Astrocyte (in vitro differentiated cells and primary cell): ENCODE data around the gene CDC16. TPM values are rescaled to one million over a fixed set of nuclear protein-coding genes. Genes with fewer than 3 reads are reported as not detected.

Experiments used
- DNase-seq: peaks from one replicate; pipeline ENCODE4 v3.0.0-alpha.2; 2010; ENCODE audit warnings: low read depth
- FAIRE-seq: peaks from 2 replicates; lab custom pipeline; 2011; peaks lifted over from hg19 to GRCh38; lab: Jason Lieb, UNC
- H2AFZ ChIP-seq: 2 replicates; pipeline ENCODE4 v1.6.0; 2012; ENCODE audit warnings: low read depth, low read length, inconsistent platforms
- H3K27ac ChIP-seq: 2 replicates; pipeline ENCODE4 v1.5.1; 2011; ENCODE audit warnings: low read depth, low read length, inconsistent platforms
- H3K27me3 ChIP-seq: 2 replicates; pipeline ENCODE4 v1.6.0; 2011; ENCODE audit warnings: low read length, inconsistent platforms; ENCODE audit not compliant: insufficient read depth
- H3K36me3 ChIP-seq: 2 replicates; pipeline ENCODE4 v1.5.1; 2011; ENCODE audit warnings: low read length, inconsistent platforms; ENCODE audit not compliant: insufficient read depth
- H3K4me1 ChIP-seq: 2 replicates; pipeline ENCODE4 v1.5.1; 2011; ENCODE audit warnings: low read length, inconsistent platforms; ENCODE audit not compliant: insufficient read depth
- H3K4me2 ChIP-seq: 2 replicates; pipeline ENCODE4 v1.6.0; 2012; ENCODE audit warnings: low read length, inconsistent platforms
- H3K4me3 ChIP-seq: 2 replicates; pipeline ENCODE4 v1.5.1; 2011; ENCODE audit warnings: low read depth, mild to moderate bottlenecking, low read length, inconsistent platforms; ENCODE audit not compliant: insufficient read depth
- H3K79me2 ChIP-seq: 2 replicates; pipeline ENCODE4 v1.6.0; 2012; ENCODE audit warnings: mild to moderate bottlenecking, low read length, inconsistent platforms; ENCODE audit not compliant: insufficient read depth
- H3K9ac ChIP-seq: 2 replicates; pipeline ENCODE4 v1.6.0; 2012; ENCODE audit warnings: mild to moderate bottlenecking, low read length, inconsistent platforms
- H3K9me3 ChIP-seq: 2 replicates; pipeline ENCODE4 v1.5.1; 2012; ENCODE audit warnings: low read depth, mild to moderate bottlenecking, low read length, inconsistent platforms; ENCODE audit not compliant: insufficient read depth
- H4K20me1 ChIP-seq: 2 replicates; pipeline ENCODE4 v1.6.0; 2012; ENCODE audit warnings: low read length, inconsistent platforms; ENCODE audit not compliant: insufficient read depth
- H3K27ac Mint-ChIP-seq: one replicate; pipeline ENCODE4 v1.8.0; 2021; ENCODE audit warnings: mild to moderate bottlenecking, mixed read lengths; ENCODE audit not compliant: unreplicated experiment
- H3K27me3 Mint-ChIP-seq: one replicate; pipeline ENCODE4 v1.8.0; 2021; ENCODE audit warnings: low read depth, mixed read lengths; ENCODE audit not compliant: unreplicated experiment
- H3K36me3 Mint-ChIP-seq: one replicate; pipeline ENCODE4 v1.8.0; 2021; ENCODE audit warnings: low read depth, mixed read lengths; ENCODE audit not compliant: unreplicated experiment
- H3K4me1 Mint-ChIP-seq: one replicate; pipeline ENCODE4 v1.8.0; 2021; ENCODE audit warnings: low read depth, mixed read lengths; ENCODE audit not compliant: unreplicated experiment
- H3K4me3 Mint-ChIP-seq: one replicate; pipeline ENCODE4 v1.8.0; 2021; ENCODE audit warnings: mild to moderate bottlenecking, moderate library complexity, mixed read lengths; ENCODE audit not compliant: unreplicated experiment
- H3K9me3 Mint-ChIP-seq: one replicate; pipeline ENCODE4 v1.8.0; 2021; ENCODE audit warnings: mild to moderate bottlenecking, mixed read lengths; ENCODE audit not compliant: unreplicated experiment
- EZH2 ChIP-seq: IDR thresholded peaks from 2 replicates; pipeline ENCODE4 v1.6.1; 2012; ENCODE audit warnings: mild to moderate bottlenecking, low read length, inconsistent platforms; ENCODE audit not compliant: insufficient read depth
- total RNA-seq: library from RNA; stranded (reverse); gene quantifications from 2 replicates; pipeline ENCODE4 v1.2.1, GENCODE V29; 2021
- TF ChIP-seq, protein P1 (sequence below): IDR thresholded peaks from 2 replicates; pipeline ENCODE4 v1.5.1; 2011; ENCODE audit warnings: low read depth, mild to moderate bottlenecking, inconsistent platforms, low read length, moderate library complexity; ENCODE audit not compliant: insufficient read depth

The CDC16 gene
- total RNA-seq, 1 donor from 2014 or later, result 77.0 TPM

DNA sequence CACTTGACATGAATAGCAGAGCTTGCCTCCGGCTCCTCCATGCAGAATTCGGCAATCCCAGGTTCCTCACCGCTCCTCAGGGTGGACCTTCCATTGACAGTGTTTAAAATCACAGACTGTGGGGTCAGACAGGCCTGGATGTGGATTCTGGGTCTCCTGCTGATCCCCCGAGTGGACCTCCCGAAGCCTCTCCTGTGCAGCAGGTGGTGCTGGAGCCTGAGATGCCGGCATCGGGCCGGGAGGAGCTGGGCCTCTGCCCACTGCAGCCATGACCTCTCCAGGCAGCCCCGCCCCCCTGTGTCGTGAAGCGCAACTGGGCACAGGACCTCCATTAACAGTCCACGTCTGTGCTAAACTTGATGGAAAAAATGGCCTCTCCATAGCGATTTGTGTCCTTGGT is 10.5 kb upstream of the CDC16 start:
- Mint-ChIP-seq H3K9me3 (no peaks in the 10 kb centered on the region), H3K36me3 (no peaks in the 10 kb centered on the region), H3K4me3 (no peak overlapping the region), H3K27ac (no peak overlapping the region), H3K4me1 (peaks cover 8% of the 10 kb centered on the region), H3K27me3 (peaks cover 1% of the 10 kb centered on the region)
- Histone ChIP-seq H3K9me3 (no peaks in the 10 kb centered on the region), H3K9ac (no peak overlapping the region), H3K27me3 (peaks cover 6% of the 10 kb centered on the region), H3K36me3 (no peaks in the 10 kb centered on the region), H3K4me3 (no peak overlapping the region), H3K79me2 (no peaks in the 10 kb centered on the region), H2AFZ (no peak overlapping the region), H3K27ac (no peak overlapping the region), H3K4me1 (peaks cover 2% of the 10 kb centered on the region), H3K4me2 (no peak overlapping the region), H4K20me1 (no peaks in the 10 kb centered on the region)
- FAIRE-seq (no peak), DNase-seq (no peak)
- TF ChIP-seq, protein P1, sequence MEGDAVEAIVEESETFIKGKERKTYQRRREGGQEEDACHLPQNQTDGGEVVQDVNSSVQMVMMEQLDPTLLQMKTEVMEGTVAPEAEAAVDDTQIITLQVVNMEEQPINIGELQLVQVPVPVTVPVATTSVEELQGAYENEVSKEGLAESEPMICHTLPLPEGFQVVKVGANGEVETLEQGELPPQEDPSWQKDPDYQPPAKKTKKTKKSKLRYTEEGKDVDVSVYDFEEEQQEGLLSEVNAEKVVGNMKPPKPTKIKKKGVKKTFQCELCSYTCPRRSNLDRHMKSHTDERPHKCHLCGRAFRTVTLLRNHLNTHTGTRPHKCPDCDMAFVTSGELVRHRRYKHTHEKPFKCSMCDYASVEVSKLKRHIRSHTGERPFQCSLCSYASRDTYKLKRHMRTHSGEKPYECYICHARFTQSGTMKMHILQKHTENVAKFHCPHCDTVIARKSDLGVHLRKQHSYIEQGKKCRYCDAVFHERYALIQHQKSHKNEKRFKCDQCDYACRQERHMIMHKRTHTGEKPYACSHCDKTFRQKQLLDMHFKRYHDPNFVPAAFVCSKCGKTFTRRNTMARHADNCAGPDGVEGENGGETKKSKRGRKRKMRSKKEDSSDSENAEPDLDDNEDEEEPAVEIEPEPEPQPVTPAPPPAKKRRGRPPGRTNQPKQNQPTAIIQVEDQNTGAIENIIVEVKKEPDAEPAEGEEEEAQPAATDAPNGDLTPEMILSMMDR, result no peak
- TF ChIP-seq EZH2, result no peak

DNA sequence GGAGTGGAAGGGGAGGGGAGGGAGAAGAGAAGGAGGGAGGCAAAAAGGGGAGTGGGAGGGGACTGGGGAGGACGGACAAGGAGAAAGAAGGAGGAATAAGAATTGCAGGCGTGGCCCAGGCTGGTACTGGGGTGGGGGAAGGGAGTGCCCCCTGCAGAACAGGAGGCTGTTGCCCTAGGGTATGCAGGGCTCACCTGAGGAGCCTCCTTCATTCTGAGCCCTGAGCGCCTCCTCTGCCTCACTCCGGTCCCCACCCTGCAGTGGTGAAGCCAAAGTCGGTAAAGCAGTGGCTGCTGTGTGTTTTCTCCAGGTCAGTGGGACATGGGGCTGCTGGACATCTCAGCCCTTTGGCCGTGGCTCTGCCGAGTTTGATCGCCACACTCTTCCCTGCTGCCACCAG is 9.1 kb upstream of the CDC16 start:
- Histone ChIP-seq H3K79me2 (no peaks in the 10 kb centered on the region), H4K20me1 (no peaks in the 10 kb centered on the region), H3K27ac (no peak overlapping the region), H3K9me3 (no peaks in the 10 kb centered on the region), H3K4me3 (no peak overlapping the region), H2AFZ (no peak overlapping the region), H3K4me1 (peaks cover 9% of the 10 kb centered on the region), H3K4me2 (no peak overlapping the region), H3K9ac (no peak overlapping the region), H3K27me3 (peaks cover 13% of the 10 kb centered on the region), H3K36me3 (no peaks in the 10 kb centered on the region)
- no peak for DNase-seq
- Mint-ChIP-seq H3K36me3 (no peaks in the 10 kb centered on the region), H3K27me3 (peaks cover 2% of the 10 kb centered on the region), H3K9me3 (no peaks in the 10 kb centered on the region), H3K4me1 (peaks cover 22% of the 10 kb centered on the region), H3K4me3 (no peak overlapping the region), H3K27ac (no peak overlapping the region)
- TF ChIP-seq, protein P1, result no peak
- no peak for TF ChIP-seq EZH2
- no peak for FAIRE-seq

GRCh38 chr13:114226088-114226487 is 8.6 kb upstream of the CDC16 start:
- TF ChIP-seq, protein P1, result no peak
- TF ChIP-seq EZH2, result no peak

More at GRCh38 chr13:114226088-114226487, 8.6 kb upstream of the CDC16 start:
- Histone ChIP-seq H3K27ac (no peak overlapping the region), H3K27me3 (peaks cover 15% of the 10 kb centered on the region), H3K4me3 (no peak overlapping the region), H3K9ac (no peak overlapping the region), H2AFZ (no peak overlapping the region), H3K79me2 (no peaks in the 10 kb centered on the region), H4K20me1 (no peaks in the 10 kb centered on the region), H3K4me1 (peaks cover 9% of the 10 kb centered on the region), H3K36me3 (no peaks in the 10 kb centered on the region), H3K9me3 (no peaks in the 10 kb centered on the region), H3K4me2 (no peak overlapping the region)
- FAIRE-seq (no peak), DNase-seq (no peak)
- Mint-ChIP-seq H3K9me3 (no peaks in the 10 kb centered on the region), H3K4me1 (peaks cover 24% of the 10 kb centered on the region), H3K4me3 (no peak overlapping the region), H3K27me3 (peaks cover 2% of the 10 kb centered on the region), H3K36me3 (no peaks in the 10 kb centered on the region), H3K27ac (no peak overlapping the region)
